K562 (cell line): Measurements from ENCODE around the gene ECM1. TPM values are rescaled to one million over a fixed set of nuclear protein-coding genes. Genes with fewer than 3 reads are reported as not detected.

ENCODE experiments used
- ESRRA ChIP-seq: fragments of 450-650 bp; IDR thresholded peaks from 2 replicates; pipeline ENCODE4 v1.6.1; 2014; ENCODE audit warnings: low read depth, mild to moderate bottlenecking, moderate library complexity, borderline replicate concordance
- MAZ ChIP-seq, 2 experiments: fragments of 450-650 bp in 1 of 2; sonication (generic) in 1 of 2; formaldehyde crosslinking; IDR thresholded peaks in 1 of 2; conservative IDR thresholded peaks in 1 of 2; 2 replicates each; pipeline versions ENCODE4 v1.4.0 to v1.5.0; 2020; ENCODE audit warnings: mild to moderate bottlenecking in 1 of 2, missing genetic modification reagents in 1 of 2
- NFE2 ChIP-seq: IDR thresholded peaks from 2 replicates; pipeline ENCODE4 v1.6.1; 2014; ENCODE audit warnings: antibody characterized with exemption, low read depth
- POLR2AphosphoS5 ChIP-seq: IDR thresholded peaks from 2 replicates; pipeline ENCODE4 v1.6.1; 2011; ENCODE audit warnings: mild to moderate bottlenecking, low read depth, low read length, moderate library complexity; ENCODE audit not compliant: control insufficient read depth, insufficient read depth
- TARDBP ChIP-seq: fragments of 450-650 bp; IDR thresholded peaks from 2 replicates; pipeline ENCODE4 v1.6.1; 2016
- TOE1 ChIP-seq, 2 experiments: fragments of 450-650 bp in 1 of 2; sonication (generic) in 1 of 2; formaldehyde crosslinking in 1 of 2; IDR thresholded peaks; 2 replicates each; pipeline versions ENCODE4 v1.7.1 to v1.8.0; 2016 to 2022; ENCODE audit warnings: borderline replicate concordance in 2 of 2, mild to moderate bottlenecking in 2 of 2, antibody characterized with exemption in 1 of 2, inconsistent platforms in 1 of 2, low read depth in 1 of 2, missing genetic modification reagents in 1 of 2, moderate library complexity in 1 of 2
- ZBED1 ChIP-seq: IDR thresholded peaks from 2 replicates; pipeline ENCODE4 v1.6.1; 2014
- polyA plus RNA-seq, 8 experiments: library from polyadenylated mRNA; depleted of rRNA in 4 of 8; stranded (reverse) in 5 of 8; unstranded in 3 of 8; fragments of >200 nt; fragmentation: Nextera tagmentation in 2 of 8; fragmentation: Illumina TruSeq in 1 of 8; extraction: Ambion mirVana in 2 of 8; extraction: Trizol in 1 of 8; gene quantifications; 2 replicates each; pipeline versions ENCODE4 v1.2.1 to v1.2.3, GENCODE V29; 2011 to 2014; ENCODE audit warnings: inconsistent platforms in 1 of 8, missing spikeins in 1 of 8
- total RNA-seq, 7 experiments: library from RNA; depleted of rRNA in 6 of 7; stranded (reverse); fragments of >200 nt in 6 of 7; fragmentation: Illumina TruSeq in 2 of 7; extraction: Trizol in 2 of 7; gene quantifications; 2 replicates each; pipeline versions ENCODE4 v1.2.1 to v1.2.3, GENCODE V29; 2011 to 2021; ENCODE audit warnings: low replicate concordance in 1 of 7
- TF ChIP-seq, protein P1 (sequence below): sonication (generic); formaldehyde crosslinking; IDR thresholded peaks from 2 replicates; pipeline ENCODE4 v1.8.0; 2022; ENCODE audit warnings: mild to moderate bottlenecking, missing genetic modification reagents
- TF ChIP-seq, protein P2 (sequence below): sonication (generic); formaldehyde crosslinking; IDR thresholded peaks from 2 replicates; pipeline ENCODE4 v1.8.0; 2022; ENCODE audit warnings: mild to moderate bottlenecking, missing genetic modification reagents
- TF ChIP-seq, protein P3 (sequence below): fragments of 250-450 bp; sonication (Bioruptor Pico); IDR thresholded peaks from 2 replicates; pipeline ENCODE4 v1.8.0; 2021; ENCODE audit warnings: moderate library complexity, mild to moderate bottlenecking, inconsistent platforms

ECM1 gene
- total and polyA plus RNA-seq, 9 of the 15 experiments (the other 6 are each of a cell fraction or from before 2014, with no cell fraction given), result 6.6 to 52.2 (median 12.8) TPM

DNA sequence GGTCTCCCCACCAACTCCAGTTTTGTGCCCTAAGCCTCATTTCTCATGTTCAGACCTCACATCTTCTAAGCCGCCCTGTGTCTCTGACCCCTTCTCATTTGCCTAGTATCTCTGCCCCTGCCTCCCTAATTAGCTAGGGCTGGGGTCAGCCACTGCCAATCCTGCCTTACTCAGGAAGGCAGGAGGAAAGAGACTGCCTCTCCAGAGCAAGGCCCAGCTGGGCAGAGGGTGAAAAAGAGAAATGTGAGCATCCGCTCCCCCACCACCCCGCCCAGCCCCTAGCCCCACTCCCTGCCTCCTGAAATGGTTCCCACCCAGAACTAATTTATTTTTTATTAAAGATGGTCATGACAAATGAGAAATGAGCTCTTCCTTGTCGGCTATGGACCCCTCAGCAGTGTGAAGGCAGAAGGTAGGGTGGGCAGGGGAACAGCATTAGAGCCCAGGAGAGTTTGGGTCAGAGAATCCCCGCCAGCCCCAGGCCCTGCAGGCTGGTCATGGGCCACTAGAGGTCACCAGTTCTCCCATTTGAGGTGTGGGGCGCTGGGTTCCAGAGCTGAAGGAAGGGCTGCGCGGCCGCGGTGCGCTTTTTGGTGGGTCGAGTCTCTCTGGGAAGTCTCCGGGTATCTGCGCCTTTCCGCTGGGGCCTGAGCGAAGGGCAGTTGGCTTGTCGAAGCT lies 52.8 kb downstream of the ECM1 start (continued):
- TF ChIP-seq, protein P1, sequence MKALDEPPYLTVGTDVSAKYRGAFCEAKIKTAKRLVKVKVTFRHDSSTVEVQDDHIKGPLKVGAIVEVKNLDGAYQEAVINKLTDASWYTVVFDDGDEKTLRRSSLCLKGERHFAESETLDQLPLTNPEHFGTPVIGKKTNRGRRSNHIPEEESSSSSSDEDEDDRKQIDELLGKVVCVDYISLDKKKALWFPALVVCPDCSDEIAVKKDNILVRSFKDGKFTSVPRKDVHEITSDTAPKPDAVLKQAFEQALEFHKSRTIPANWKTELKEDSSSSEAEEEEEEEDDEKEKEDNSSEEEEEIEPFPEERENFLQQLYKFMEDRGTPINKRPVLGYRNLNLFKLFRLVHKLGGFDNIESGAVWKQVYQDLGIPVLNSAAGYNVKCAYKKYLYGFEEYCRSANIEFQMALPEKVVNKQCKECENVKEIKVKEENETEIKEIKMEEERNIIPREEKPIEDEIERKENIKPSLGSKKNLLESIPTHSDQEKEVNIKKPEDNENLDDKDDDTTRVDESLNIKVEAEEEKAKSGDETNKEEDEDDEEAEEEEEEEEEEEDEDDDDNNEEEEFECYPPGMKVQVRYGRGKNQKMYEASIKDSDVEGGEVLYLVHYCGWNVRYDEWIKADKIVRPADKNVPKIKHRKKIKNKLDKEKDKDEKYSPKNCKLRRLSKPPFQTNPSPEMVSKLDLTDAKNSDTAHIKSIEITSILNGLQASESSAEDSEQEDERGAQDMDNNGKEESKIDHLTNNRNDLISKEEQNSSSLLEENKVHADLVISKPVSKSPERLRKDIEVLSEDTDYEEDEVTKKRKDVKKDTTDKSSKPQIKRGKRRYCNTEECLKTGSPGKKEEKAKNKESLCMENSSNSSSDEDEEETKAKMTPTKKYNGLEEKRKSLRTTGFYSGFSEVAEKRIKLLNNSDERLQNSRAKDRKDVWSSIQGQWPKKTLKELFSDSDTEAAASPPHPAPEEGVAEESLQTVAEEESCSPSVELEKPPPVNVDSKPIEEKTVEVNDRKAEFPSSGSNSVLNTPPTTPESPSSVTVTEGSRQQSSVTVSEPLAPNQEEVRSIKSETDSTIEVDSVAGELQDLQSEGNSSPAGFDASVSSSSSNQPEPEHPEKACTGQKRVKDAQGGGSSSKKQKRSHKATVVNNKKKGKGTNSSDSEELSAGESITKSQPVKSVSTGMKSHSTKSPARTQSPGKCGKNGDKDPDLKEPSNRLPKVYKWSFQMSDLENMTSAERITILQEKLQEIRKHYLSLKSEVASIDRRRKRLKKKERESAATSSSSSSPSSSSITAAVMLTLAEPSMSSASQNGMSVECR (CRISPR knock-in tag), result peak; percentile 38; the same call in 1 of the 2 replicates
- TF ChIP-seq TARDBP (no peak), NFE2 (no peak), ZBED1 (peak; percentile 33; the same call in 1 of the 2 replicates), POLR2AphosphoS5 (0 out of 2 replicates have a peak, but pooled peaks have one; percentile 36), ESRRA (0 out of 2 replicates have a peak, but pooled peaks have one; percentile 10), TOE1 (IDR thresholded peaks at IDR 0.05; ENCODE audit: borderline replicate concordance) (no peak), TOE1 (CRISPR knock-in tag; IDR thresholded peaks at IDR 0.05; ENCODE audit: borderline replicate concordance, low read depth) (no peak), MAZ (CRISPR knock-in tag; conservative IDR thresholded peaks at IDR 0.05 in 1 of 2, IDR thresholded peaks at IDR 0.05 in 1 of 2) (peak in 1 of 2 experiments; percentile 71; a peak in 1 of 4 replicates)
- TF ChIP-seq, protein P2, sequence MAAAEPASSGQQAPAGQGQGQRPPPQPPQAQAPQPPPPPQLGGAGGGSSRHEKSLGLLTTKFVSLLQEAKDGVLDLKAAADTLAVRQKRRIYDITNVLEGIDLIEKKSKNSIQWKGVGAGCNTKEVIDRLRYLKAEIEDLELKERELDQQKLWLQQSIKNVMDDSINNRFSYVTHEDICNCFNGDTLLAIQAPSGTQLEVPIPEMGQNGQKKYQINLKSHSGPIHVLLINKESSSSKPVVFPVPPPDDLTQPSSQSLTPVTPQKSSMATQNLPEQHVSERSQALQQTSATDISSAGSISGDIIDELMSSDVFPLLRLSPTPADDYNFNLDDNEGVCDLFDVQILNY (CRISPR knock-in tag), result no peak
- TF ChIP-seq, protein P3, sequence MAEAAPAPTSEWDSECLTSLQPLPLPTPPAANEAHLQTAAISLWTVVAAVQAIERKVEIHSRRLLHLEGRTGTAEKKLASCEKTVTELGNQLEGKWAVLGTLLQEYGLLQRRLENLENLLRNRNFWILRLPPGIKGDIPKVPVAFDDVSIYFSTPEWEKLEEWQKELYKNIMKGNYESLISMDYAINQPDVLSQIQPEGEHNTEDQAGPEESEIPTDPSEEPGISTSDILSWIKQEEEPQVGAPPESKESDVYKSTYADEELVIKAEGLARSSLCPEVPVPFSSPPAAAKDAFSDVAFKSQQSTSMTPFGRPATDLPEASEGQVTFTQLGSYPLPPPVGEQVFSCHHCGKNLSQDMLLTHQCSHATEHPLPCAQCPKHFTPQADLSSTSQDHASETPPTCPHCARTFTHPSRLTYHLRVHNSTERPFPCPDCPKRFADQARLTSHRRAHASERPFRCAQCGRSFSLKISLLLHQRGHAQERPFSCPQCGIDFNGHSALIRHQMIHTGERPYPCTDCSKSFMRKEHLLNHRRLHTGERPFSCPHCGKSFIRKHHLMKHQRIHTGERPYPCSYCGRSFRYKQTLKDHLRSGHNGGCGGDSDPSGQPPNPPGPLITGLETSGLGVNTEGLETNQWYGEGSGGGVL (CRISPR knock-in tag), result no peak
